B cell (primary cell): Measurements from ENCODE around the gene DDX28. TPM values are rescaled to one million over a fixed set of nuclear protein-coding genes. Genes with fewer than 3 reads are reported as not detected.
"Not testable (repeated sequence)": the region's sequence is repeated elsewhere in the genome, so short reads cannot be mapped to it uniquely, and the experiment has no call there.

Source experiments
- ATAC-seq: fragments of 200-7000 bp; cut with Tn5 transposase; one replicate; pipeline ENCODE4 v1.10.0; 2021; ENCODE audit warnings: low read depth, mild to moderate bottlenecking, moderate number of reproducible peaks, moderate library complexity
- CTCF ChIA-PET: fragments of 350-600 bp; sonication (Branson Sonifier 250); formaldehyde crosslinking; loops from one replicate; lab custom pipeline; 2021; ENCODE audit warnings: antibody characterized with exemption, inconsistent platforms; lab: Charles Lee
- POLR2A ChIA-PET: fragments of 350-600 bp; sonication (Branson Sonifier 250); formaldehyde crosslinking; loops from one replicate; lab custom pipeline; 2021; ENCODE audit warnings: antibody characterized with exemption; lab: Charles Lee
- DNase-seq: peaks from one replicate; pipeline ENCODE4 v3.0.0; 2013
- H2AFZ ChIP-seq: 2 replicates; pipeline ENCODE4 v1.6.1; 2012; ENCODE audit warnings: mild to moderate bottlenecking, low read depth, low read length; ENCODE audit not compliant: insufficient read depth, poor library complexity, severe bottlenecking
- H3K27ac ChIP-seq, 2 donors: 1 replicate in 1 of 2; 2 replicates in 1 of 2; pipeline ENCODE4 v1.5.1; 2012 to 2013; ENCODE audit warnings: low read length in 2 of 2, mild to moderate bottlenecking in 2 of 2, moderate library complexity in 1 of 2
- H3K27me3 ChIP-seq, 4 experiments: fragments of 200-600 bp in 1 of 4; sonication (generic) in 1 of 4; replicated peaks in 1 of 4; 1 replicate in 2 of 4; 2 replicates in 2 of 4; pipeline versions ENCODE4 v1.6.1 to v1.7.0; 2013 to 2016; ENCODE audit warnings: low read length in 3 of 4, mild to moderate bottlenecking in 2 of 4, mixed read lengths in 1 of 4, moderate library complexity in 1 of 4; ENCODE audit not compliant: insufficient read depth in 4 of 4, control insufficient read depth in 3 of 4; ENCODE audit errors: control extremely low read depth in 1 of 4
- H3K36me3 ChIP-seq, 2 experiments: replicated peaks in 1 of 2; 1 replicate in 1 of 2; 2 replicates in 1 of 2; pipeline versions ENCODE4 v1.6.1 to v1.7.1; 2013; ENCODE audit warnings: low read length in 1 of 2; ENCODE audit not compliant: insufficient read depth in 2 of 2, control insufficient read depth in 1 of 2; ENCODE audit errors: control extremely low read depth in 1 of 2, extremely low read depth in 1 of 2
- H3K4me1 ChIP-seq, 2 donors: fragments of 200-600 bp in 1 of 2; sonication (generic) in 1 of 2; 1 replicate in 1 of 2; 2 replicates in 1 of 2; pipeline versions ENCODE4 v1.5.1 to v1.6.1; 2013 to 2017; ENCODE audit warnings: low read length in 2 of 2; ENCODE audit not compliant: control insufficient read depth in 2 of 2, insufficient read depth in 2 of 2
- H3K4me2 ChIP-seq: replicated peaks from 2 replicates; pipeline ENCODE3; 2012; ENCODE audit warnings: mild to moderate bottlenecking, low read depth, low read length; ENCODE audit not compliant: poor library complexity, severe bottlenecking
- H3K4me3 ChIP-seq, 5 experiments: fragments of 200-600 bp in 1 of 5; sonication (generic) in 1 of 5; 1 replicate in 3 of 5; 2 replicates in 2 of 5; pipeline versions ENCODE4 v1.5.1 to v1.7.0; 2011 to 2016; ENCODE audit warnings: low read length in 4 of 5, mild to moderate bottlenecking in 4 of 5, low read depth in 2 of 5, control low read depth in 1 of 5, moderate library complexity in 1 of 5; ENCODE audit not compliant: insufficient read depth in 1 of 5; ENCODE audit errors: control extremely low read depth in 1 of 5, extremely low read depth in 1 of 5
- H3K79me2 ChIP-seq: fragments of 200-600 bp; sonication (generic); one replicate; pipeline ENCODE4 v1.6.0; 2016; ENCODE audit warnings: low read length; ENCODE audit not compliant: control insufficient read depth, insufficient read depth
- H3K9ac ChIP-seq: fragments of 200-600 bp; sonication (generic); 2 replicates; pipeline ENCODE4 v1.6.1; 2017; ENCODE audit warnings: mild to moderate bottlenecking, low read length, moderate library complexity
- H3K9me3 ChIP-seq, 3 donors: one replicate each; pipeline versions ENCODE4 v1.6.1 to v1.7.1; 2013; ENCODE audit warnings: low read length in 2 of 3; ENCODE audit not compliant: control insufficient read depth in 2 of 3, insufficient read depth in 1 of 3; ENCODE audit errors: control extremely low read depth in 1 of 3
- H4K20me1 ChIP-seq: 2 replicates; pipeline ENCODE4 v1.6.0; 2012; ENCODE audit warnings: mild to moderate bottlenecking, low read length; ENCODE audit not compliant: insufficient read depth, control insufficient read depth, poor library complexity, severe bottlenecking
- H3K27ac Mint-ChIP-seq: one replicate; pipeline ENCODE4 v1.8.0; 2021; ENCODE audit warnings: mixed read lengths
- H3K27me3 Mint-ChIP-seq: one replicate; pipeline ENCODE4 v1.8.0; 2021; ENCODE audit warnings: mixed read lengths
- H3K4me1 Mint-ChIP-seq: one replicate; pipeline ENCODE4 v1.8.0; 2021; ENCODE audit warnings: mixed read lengths
- H3K4me3 Mint-ChIP-seq: one replicate; pipeline ENCODE4 v1.8.0; 2021; ENCODE audit warnings: mixed read lengths
- H3K9me3 Mint-ChIP-seq: one replicate; pipeline ENCODE4 v1.8.0; 2022; ENCODE audit warnings: mixed read lengths; ENCODE audit not compliant: insufficient read depth
- EZH2 ChIP-seq: IDR thresholded peaks from 2 replicates; pipeline ENCODE4 v1.6.1; 2012; ENCODE audit warnings: borderline replicate concordance, low read depth, mild to moderate bottlenecking, moderate library complexity, low read length; ENCODE audit not compliant: insufficient read depth, poor library complexity, severe bottlenecking
- WGBS: methylation state at CpG from one replicate; pipeline ENCODE4 v1.1.5; 2013; ENCODE audit warnings: missing lambda C conversion rate; ENCODE audit not compliant: insufficient coverage; 5-methylcytosine and 5-hydroxymethylcytosine counted together
- intact Hi-C: fragments of 100-400 bp; cut with micrococcal nuclease; formaldehyde crosslinking; loops from one replicate; pipeline ENCODE4 v1.10.0; 2022
- polyA plus RNA-seq: library from polyadenylated mRNA; depleted of rRNA; stranded (reverse); fragments of >200 nt; gene quantifications from 2 replicates; pipeline ENCODE4 v1.2.3, GENCODE V29; 2012
- total RNA-seq, 2 donors: library from RNA; stranded (reverse); fragments of 120-200 nt in 1 of 2; gene quantifications; 1 replicate in 1 of 2; 2 replicates in 1 of 2; pipeline versions ENCODE4 v1.2.3 to v1.2.4, GENCODE V29; 2013 to 2022
- TF ChIP-seq, protein P1 (sequence below): fragments of 200-600 bp; IDR thresholded peaks from one replicate; pipeline ENCODE4 v1.8.0; 2022; ENCODE audit warnings: antibody characterized with exemption, mild to moderate bottlenecking

Gene DDX28
- total and polyA plus RNA-seq, 2 donors (not counting 1 experiment from before 2014, with no cell fraction given), result 8.0 to 20.2 TPM

DNA sequence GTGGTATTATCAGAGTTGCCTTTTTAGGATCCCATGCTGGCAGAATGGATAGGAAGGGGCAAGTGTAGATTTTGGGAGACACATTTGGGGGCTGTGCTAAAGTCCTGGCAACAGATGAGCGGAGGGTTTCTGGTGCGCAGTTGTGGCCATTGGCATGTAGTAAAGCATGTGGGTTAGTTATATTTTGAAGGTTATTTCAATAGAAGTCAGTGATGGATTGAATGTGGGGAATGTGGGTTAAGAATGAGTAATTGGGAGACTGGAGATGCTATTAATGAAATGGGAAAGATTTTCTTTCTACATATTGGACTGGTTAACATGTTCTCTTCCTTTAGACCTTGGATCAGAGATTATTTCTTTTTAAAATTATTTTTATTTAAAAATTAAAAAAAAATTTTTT, 10.1 kb upstream of the DDX28 start:
- H2AFZ ChIP-seq, result no peak overlapping the region
- intact Hi-C loops, result no loop called here
- Mint-ChIP-seq H3K27me3 (no peaks in the 10 kb centered on the region), H3K4me3 (no peak overlapping the region), H3K27ac (no peak overlapping the region), H3K9me3 (no peaks in the 10 kb centered on the region), H3K4me1 (peaks cover 18% of the 10 kb centered on the region)
- peaks cover 12 to 21% of the 10 kb centered on the region in 2 donors for H3K4me1 ChIP-seq
- no peak overlapping the region for H3K9ac ChIP-seq
- ChIA-PET CTCF (no interaction called here), POLR2A (interaction anchor here (0.6 kb wide), 1 partner anchor 485 kb away, joined by 3 read pairs; no protein-coding TSS in a partner anchor)
- no peaks in the 10 kb centered on the region for H3K9me3 ChIP-seq
- ATAC-seq (no peak), DNase-seq (no peak)
- peaks cover 22% of the 10 kb centered on the region for H3K79me2 ChIP-seq
- 100% methylated on average over 2 of the region's 2 CpGs for WGBS
- peaks cover 4 to 9% of the 10 kb centered on the region in 2 experiments for H3K36me3 ChIP-seq
- H3K27me3 ChIP-seq, result no peaks in the 10 kb centered on the region
- TF ChIP-seq, protein P1, sequence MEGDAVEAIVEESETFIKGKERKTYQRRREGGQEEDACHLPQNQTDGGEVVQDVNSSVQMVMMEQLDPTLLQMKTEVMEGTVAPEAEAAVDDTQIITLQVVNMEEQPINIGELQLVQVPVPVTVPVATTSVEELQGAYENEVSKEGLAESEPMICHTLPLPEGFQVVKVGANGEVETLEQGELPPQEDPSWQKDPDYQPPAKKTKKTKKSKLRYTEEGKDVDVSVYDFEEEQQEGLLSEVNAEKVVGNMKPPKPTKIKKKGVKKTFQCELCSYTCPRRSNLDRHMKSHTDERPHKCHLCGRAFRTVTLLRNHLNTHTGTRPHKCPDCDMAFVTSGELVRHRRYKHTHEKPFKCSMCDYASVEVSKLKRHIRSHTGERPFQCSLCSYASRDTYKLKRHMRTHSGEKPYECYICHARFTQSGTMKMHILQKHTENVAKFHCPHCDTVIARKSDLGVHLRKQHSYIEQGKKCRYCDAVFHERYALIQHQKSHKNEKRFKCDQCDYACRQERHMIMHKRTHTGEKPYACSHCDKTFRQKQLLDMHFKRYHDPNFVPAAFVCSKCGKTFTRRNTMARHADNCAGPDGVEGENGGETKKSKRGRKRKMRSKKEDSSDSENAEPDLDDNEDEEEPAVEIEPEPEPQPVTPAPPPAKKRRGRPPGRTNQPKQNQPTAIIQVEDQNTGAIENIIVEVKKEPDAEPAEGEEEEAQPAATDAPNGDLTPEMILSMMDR, result no peak
- no peak for TF ChIP-seq EZH2
- no peaks in the 10 kb centered on the region for H4K20me1 ChIP-seq
- H3K4me2 ChIP-seq, result no peak overlapping the region
- H3K27ac ChIP-seq, result no peak overlapping the region
- no peak overlapping the region for H3K4me3 ChIP-seq

DNA sequence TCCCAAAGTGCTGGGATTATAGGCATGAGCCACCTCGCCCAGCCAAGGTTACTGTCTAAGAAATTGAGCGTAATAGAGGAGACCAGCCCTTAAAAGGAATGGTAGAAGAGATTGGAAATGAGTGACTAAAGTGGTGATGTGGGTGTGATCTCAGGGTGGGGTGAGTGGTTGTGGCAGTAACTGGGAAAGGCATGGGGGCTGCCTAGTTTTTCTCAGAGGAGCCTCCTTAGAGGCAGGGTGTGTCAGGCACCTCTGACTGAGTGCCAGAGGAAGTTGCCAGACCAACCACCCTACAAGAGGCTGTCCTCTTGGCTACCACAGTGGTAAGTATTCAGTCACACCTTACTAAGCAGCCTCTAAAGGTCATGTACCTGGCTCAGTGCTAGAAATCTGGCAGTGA, 8.9 kb upstream of the DDX28 start:
- no peak overlapping the region for H3K4me3 Mint-ChIP-seq
- no peak overlapping the region for H3K4me2 ChIP-seq
- POLR2A ChIA-PET, result no interaction called here

DNA sequence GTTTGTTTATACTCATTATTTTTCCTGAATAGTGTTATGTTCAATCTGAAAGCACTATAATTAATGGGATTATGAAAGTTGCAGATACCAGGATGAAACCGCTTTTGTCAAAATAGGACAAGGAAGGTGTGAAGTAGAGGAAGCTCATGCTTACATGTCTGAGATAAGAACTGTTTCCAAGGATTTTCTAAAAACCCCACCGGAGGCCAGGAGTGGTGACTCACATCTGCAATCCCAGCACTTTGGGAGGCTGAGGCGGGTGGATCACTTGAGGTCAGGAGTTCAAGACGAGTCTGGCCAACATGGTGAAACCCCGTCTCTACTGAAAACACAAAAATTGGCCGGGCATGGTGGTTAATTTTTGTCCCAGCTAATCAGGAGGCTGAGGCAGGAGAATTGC, 7.1 kb upstream of the DDX28 start:
- H2AFZ ChIP-seq, H3K4me2 ChIP-seq, CTCF ChIA-PET, H3K4me1 ChIP-seq, intact Hi-C loops, H3K9me3 ChIP-seq, DNase-seq, H3K4me3 Mint-ChIP-seq, H3K27me3 ChIP-seq, H3K4me3 ChIP-seq, H3K9ac ChIP-seq, H3K27ac ChIP-seq, H3K9me3 Mint-ChIP-seq, H4K20me1 ChIP-seq, ATAC-seq, H3K27me3 Mint-ChIP-seq, POLR2A ChIA-PET, H3K4me1 Mint-ChIP-seq, H3K27ac Mint-ChIP-seq: not testable (repeated sequence)
- Histone ChIP-seq H3K79me2 (peaks cover 24% of the 10 kb centered on the region), H3K36me3 (peaks cover 4 to 18% of the 10 kb centered on the region in 2 experiments)
- WGBS, result 93% methylated on average over 3 of the region's 6 CpGs

More for the DNA sequence above, 8.9 kb upstream of the DDX28 start:
- DNase-seq (no peak), ATAC-seq (no peak)
- H3K27ac ChIP-seq, result no peak overlapping the region
- intact Hi-C loops, result no loop called here
- no peak overlapping the region for H3K9ac ChIP-seq
- no peak overlapping the region for H2AFZ ChIP-seq
- peaks cover 4 to 11% of the 10 kb centered on the region in 2 donors for H3K4me1 ChIP-seq
- CTCF ChIA-PET, result interaction anchor here (0.7 to 1.9 kb wide), 2 partner anchors 9 to 10 kb away, joined by 5 read pairs; no protein-coding TSS in a partner anchor
- Mint-ChIP-seq H3K27me3 (no peaks in the 10 kb centered on the region), H3K9me3 (no peaks in the 10 kb centered on the region), H3K4me1 (peaks cover 9% of the 10 kb centered on the region), H3K27ac (no peak overlapping the region)
- H3K4me3 ChIP-seq, result no peak overlapping the region
- no peaks in the 10 kb centered on the region for H3K27me3 ChIP-seq
- peaks cover 29% of the 10 kb centered on the region for H3K79me2 ChIP-seq
- H3K36me3 ChIP-seq, result peaks cover 4 to 13% of the 10 kb centered on the region in 2 experiments
- H3K9me3 ChIP-seq, result no peaks in the 10 kb centered on the region
- H4K20me1 ChIP-seq, result no peaks in the 10 kb centered on the region
- 100% methylated on average over 2 of the region's 2 CpGs for WGBS
- TF ChIP-seq, protein P1, result no peak
- no peak for TF ChIP-seq EZH2
